B cell (primary cell): Measurements from ENCODE around the gene SWI5. TPM values are rescaled to one million over a fixed set of nuclear protein-coding genes. Genes with fewer than 3 reads are reported as not detected.

Experiments
- ATAC-seq: fragments of 200-7000 bp; cut with Tn5 transposase; one replicate; pipeline ENCODE4 v1.10.0; 2021; ENCODE audit warnings: low read depth, mild to moderate bottlenecking, moderate number of reproducible peaks, moderate library complexity
- CTCF ChIA-PET: fragments of 350-600 bp; sonication (Branson Sonifier 250); formaldehyde crosslinking; loops from one replicate; lab custom pipeline; 2021; ENCODE audit warnings: antibody characterized with exemption, inconsistent platforms; lab: Charles Lee
- POLR2A ChIA-PET: fragments of 350-600 bp; sonication (Branson Sonifier 250); formaldehyde crosslinking; loops from one replicate; lab custom pipeline; 2021; ENCODE audit warnings: antibody characterized with exemption; lab: Charles Lee
- DNase-seq: peaks from one replicate; pipeline ENCODE4 v3.0.0; 2013
- H2AFZ ChIP-seq: 2 replicates; pipeline ENCODE4 v1.6.1; 2012; ENCODE audit warnings: mild to moderate bottlenecking, low read depth, low read length; ENCODE audit not compliant: insufficient read depth, poor library complexity, severe bottlenecking
- H3K27ac ChIP-seq, 2 donors: 1 replicate in 1 of 2; 2 replicates in 1 of 2; pipeline ENCODE4 v1.5.1; 2012 to 2013; ENCODE audit warnings: low read length in 2 of 2, mild to moderate bottlenecking in 2 of 2, moderate library complexity in 1 of 2
- H3K27me3 ChIP-seq, 4 experiments: fragments of 200-600 bp in 1 of 4; sonication (generic) in 1 of 4; replicated peaks in 1 of 4; 1 replicate in 2 of 4; 2 replicates in 2 of 4; pipeline versions ENCODE4 v1.6.1 to v1.7.0; 2013 to 2016; ENCODE audit warnings: low read length in 3 of 4, mild to moderate bottlenecking in 2 of 4, mixed read lengths in 1 of 4, moderate library complexity in 1 of 4; ENCODE audit not compliant: insufficient read depth in 4 of 4, control insufficient read depth in 3 of 4; ENCODE audit errors: control extremely low read depth in 1 of 4
- H3K36me3 ChIP-seq, 2 experiments: replicated peaks in 1 of 2; 1 replicate in 1 of 2; 2 replicates in 1 of 2; pipeline versions ENCODE4 v1.6.1 to v1.7.1; 2013; ENCODE audit warnings: low read length in 1 of 2; ENCODE audit not compliant: insufficient read depth in 2 of 2, control insufficient read depth in 1 of 2; ENCODE audit errors: control extremely low read depth in 1 of 2, extremely low read depth in 1 of 2
- H3K4me1 ChIP-seq, 2 donors: fragments of 200-600 bp in 1 of 2; sonication (generic) in 1 of 2; 1 replicate in 1 of 2; 2 replicates in 1 of 2; pipeline versions ENCODE4 v1.5.1 to v1.6.1; 2013 to 2017; ENCODE audit warnings: low read length in 2 of 2; ENCODE audit not compliant: control insufficient read depth in 2 of 2, insufficient read depth in 2 of 2
- H3K4me2 ChIP-seq: replicated peaks from 2 replicates; pipeline ENCODE3; 2012; ENCODE audit warnings: mild to moderate bottlenecking, low read depth, low read length; ENCODE audit not compliant: poor library complexity, severe bottlenecking
- H3K4me3 ChIP-seq, 5 experiments: fragments of 200-600 bp in 1 of 5; sonication (generic) in 1 of 5; 1 replicate in 3 of 5; 2 replicates in 2 of 5; pipeline versions ENCODE4 v1.5.1 to v1.7.0; 2011 to 2016; ENCODE audit warnings: low read length in 4 of 5, mild to moderate bottlenecking in 4 of 5, low read depth in 2 of 5, control low read depth in 1 of 5, moderate library complexity in 1 of 5; ENCODE audit not compliant: insufficient read depth in 1 of 5; ENCODE audit errors: control extremely low read depth in 1 of 5, extremely low read depth in 1 of 5
- H3K79me2 ChIP-seq: fragments of 200-600 bp; sonication (generic); one replicate; pipeline ENCODE4 v1.6.0; 2016; ENCODE audit warnings: low read length; ENCODE audit not compliant: control insufficient read depth, insufficient read depth
- H3K9ac ChIP-seq: fragments of 200-600 bp; sonication (generic); 2 replicates; pipeline ENCODE4 v1.6.1; 2017; ENCODE audit warnings: mild to moderate bottlenecking, low read length, moderate library complexity
- H3K9me3 ChIP-seq, 3 donors: one replicate each; pipeline versions ENCODE4 v1.6.1 to v1.7.1; 2013; ENCODE audit warnings: low read length in 2 of 3; ENCODE audit not compliant: control insufficient read depth in 2 of 3, insufficient read depth in 1 of 3; ENCODE audit errors: control extremely low read depth in 1 of 3
- H4K20me1 ChIP-seq: 2 replicates; pipeline ENCODE4 v1.6.0; 2012; ENCODE audit warnings: mild to moderate bottlenecking, low read length; ENCODE audit not compliant: insufficient read depth, control insufficient read depth, poor library complexity, severe bottlenecking
- H3K27ac Mint-ChIP-seq: one replicate; pipeline ENCODE4 v1.8.0; 2021; ENCODE audit warnings: mixed read lengths
- H3K27me3 Mint-ChIP-seq: one replicate; pipeline ENCODE4 v1.8.0; 2021; ENCODE audit warnings: mixed read lengths
- H3K4me1 Mint-ChIP-seq: one replicate; pipeline ENCODE4 v1.8.0; 2021; ENCODE audit warnings: mixed read lengths
- H3K4me3 Mint-ChIP-seq: one replicate; pipeline ENCODE4 v1.8.0; 2021; ENCODE audit warnings: mixed read lengths
- H3K9me3 Mint-ChIP-seq: one replicate; pipeline ENCODE4 v1.8.0; 2022; ENCODE audit warnings: mixed read lengths; ENCODE audit not compliant: insufficient read depth
- CTCF ChIP-seq: fragments of 200-600 bp; IDR thresholded peaks from one replicate; pipeline ENCODE4 v1.8.0; 2022; ENCODE audit warnings: antibody characterized with exemption, mild to moderate bottlenecking
- EZH2 ChIP-seq: IDR thresholded peaks from 2 replicates; pipeline ENCODE4 v1.6.1; 2012; ENCODE audit warnings: borderline replicate concordance, low read depth, mild to moderate bottlenecking, moderate library complexity, low read length; ENCODE audit not compliant: insufficient read depth, poor library complexity, severe bottlenecking
- WGBS: methylation state at CpG from one replicate; pipeline ENCODE4 v1.1.5; 2013; ENCODE audit warnings: missing lambda C conversion rate; ENCODE audit not compliant: insufficient coverage; 5-methylcytosine and 5-hydroxymethylcytosine counted together
- intact Hi-C: fragments of 100-400 bp; cut with micrococcal nuclease; formaldehyde crosslinking; loops from one replicate; pipeline ENCODE4 v1.10.0; 2022
- polyA plus RNA-seq: library from polyadenylated mRNA; depleted of rRNA; stranded (reverse); fragments of >200 nt; gene quantifications from 2 replicates; pipeline ENCODE4 v1.2.3, GENCODE V29; 2012
- total RNA-seq, 2 donors: library from RNA; stranded (reverse); fragments of 120-200 nt in 1 of 2; gene quantifications; 1 replicate in 1 of 2; 2 replicates in 1 of 2; pipeline versions ENCODE4 v1.2.3 to v1.2.4, GENCODE V29; 2013 to 2022

The SWI5 gene
- total and polyA plus RNA-seq, 2 donors (not counting 1 experiment from before 2014, with no cell fraction given): 8.6 to 23.3 TPM

- no peak overlapping the region for H3K27ac ChIP-seq
- no peaks in the 10 kb centered on the region for H3K79me2 ChIP-seq
- H3K27me3 ChIP-seq: no peaks in the 10 kb centered on the region
- 98% methylated on average over 17 of the region's 17 CpGs for WGBS
- no peak overlapping the region for H3K9ac ChIP-seq
- no peak overlapping the region for H3K4me2 ChIP-seq
- Mint-ChIP-seq H3K27me3 (no peaks in the 10 kb centered on the region), H3K9me3 (no peaks in the 10 kb centered on the region), H3K4me3 (no peak overlapping the region), H3K4me1 (no peaks in the 10 kb centered on the region), H3K27ac (no peak overlapping the region)
- no peak overlapping the region for H2AFZ ChIP-seq
- H3K4me1 ChIP-seq: no peaks in the 10 kb centered on the region
- no peaks in the 10 kb centered on the region for H3K9me3 ChIP-seq
- POLR2A ChIA-PET: interaction anchor here (0.7 kb wide), 1 partner anchor 15 kb away, joined by 3 read pairs; no protein-coding TSS in a partner anchor
- H4K20me1 ChIP-seq: no peaks in the 10 kb centered on the region
- no peak for DNase-seq
- intact Hi-C loops: no loop called here
- H3K36me3 ChIP-seq: peaks cover 3 to 43% of the 10 kb centered on the region in 2 experiments
- CTCF ChIA-PET: no interaction called here
- TF ChIP-seq EZH2 (no peak), CTCF (no peak)
- ATAC-seq: no peak
- H3K4me3 ChIP-seq: no peak overlapping the region
Observed at GRCh38 chr9:128260340-128260739, 15.7 kb upstream of the SWI5 start.

GRCh38 chr9:128262687-128263086 is 13.4 kb upstream of the SWI5 start:
- H3K27ac Mint-ChIP-seq: no peak overlapping the region
- POLR2A ChIA-PET: no interaction called here

More at GRCh38 chr9:128262687-128263086, 13.4 kb upstream of the SWI5 start:
- DNase-seq (no peak), ATAC-seq (no peak)
- no peaks in the 10 kb centered on the region for H4K20me1 ChIP-seq
- intact Hi-C loops: no loop called here
- H3K27ac ChIP-seq: no peak overlapping the region
- no peaks in the 10 kb centered on the region for H3K27me3 ChIP-seq
- no peak overlapping the region for H3K9ac ChIP-seq
- Mint-ChIP-seq H3K4me1 (no peaks in the 10 kb centered on the region), H3K9me3 (no peaks in the 10 kb centered on the region), H3K4me3 (no peak overlapping the region), H3K27me3 (no peaks in the 10 kb centered on the region)
- CTCF ChIA-PET: no interaction called here
- no peak overlapping the region for H3K4me2 ChIP-seq
- no peaks in the 10 kb centered on the region for H3K79me2 ChIP-seq
- TF ChIP-seq EZH2 (no peak), CTCF (no peak)
- H2AFZ ChIP-seq: no peak overlapping the region
- H3K4me3 ChIP-seq: no peak overlapping the region
- no peaks in the 10 kb centered on the region for H3K9me3 ChIP-seq
- H3K4me1 ChIP-seq: no peaks in the 10 kb centered on the region
- peaks cover 0 to 55% of the 10 kb centered on the region in 2 experiments for H3K36me3 ChIP-seq
- 100% methylated on average over 2 of the region's 4 CpGs for WGBS
